ENCODE results near the gene RHEBL1. TPM values are rescaled to one million over a fixed set of nuclear protein-coding genes. Genes with fewer than 3 reads are reported as not detected.
A peak's percentile ranks its signal among the peaks of the same experiment; 100 is the strongest.

RHEBL1 gene
- total RNA-seq, 2 donors from 2014 or later, result not detected

GRCh38 chr12:49091056-49091835 lies 21.5 kb upstream of the RHEBL1 start:
- TF ChIP-seq POLR2A (IDR thresholded peaks at IDR 0.05), result no peak
- TF ChIP-seq CTCF (IDR thresholded peaks at IDR 0.05), result no peak
- Histone ChIP-seq H3K27me3 (peaks cover 6 to 60% of the 10 kb centered on the region in 2 donors), H3K36me3 (replicated peaks in 1 of 2; ENCODE audit: insufficient read depth in 1 of 2, low read depth in 2 of 2) (no peaks in the 10 kb centered on the region), H3K4me1 (peaks cover 57% of the 10 kb centered on the region), H3K9me3 (no peaks in the 10 kb centered on the region), H3K27ac (no peak overlapping the region), H3K4me3 (no peak overlapping the region)
- no peak for DNase-seq
- intact Hi-C loops (cut with DNase I), result no loop called here
- 16 to 23% methylated on average over 38 to 41 of the region's 41 CpGs for WGBS, 2 donors
- ATAC-seq, result no peak

GRCh38 chr12:49089821-49090773 lies 20.3 kb upstream of the RHEBL1 start:
- intact Hi-C loops (cut with DNase I), result loop anchor here (10.0 kb wide), 1 partner anchor 145 kb away; no protein-coding TSS in a partner anchor
- no peaks in the 10 kb centered on the region for H3K9me3 ChIP-seq
- no peak for TF ChIP-seq CTCF (IDR thresholded peaks at IDR 0.05)
- TF ChIP-seq POLR2A (IDR thresholded peaks at IDR 0.05), result no peak
- DNase-seq (peak; percentile 18 to 28 (median 24)), ATAC-seq (no peak)
- H3K27ac ChIP-seq, result no peak overlapping the region
- no peaks in the 10 kb centered on the region for H3K36me3 ChIP-seq (replicated peaks in 1 of 2; ENCODE audit: insufficient read depth in 1 of 2, low read depth in 2 of 2)
- H3K4me1 ChIP-seq, result peaks cover 57% of the 10 kb centered on the region
- no peak overlapping the region for H3K4me3 ChIP-seq
- peaks cover 6 to 60% of the 10 kb centered on the region in 2 donors for H3K27me3 ChIP-seq
- WGBS, 2 donors, result 2 to 18% methylated on average over 34 to 88 of the region's 88 CpGs

- Histone ChIP-seq H3K36me3 (replicated peaks in 1 of 2; ENCODE audit: insufficient read depth in 1 of 2, low read depth in 2 of 2) (no peaks in the 10 kb centered on the region), H3K27ac (no peak overlapping the region), H3K27me3 (peaks cover 6 to 52% of the 10 kb centered on the region in 2 donors), H3K9me3 (no peaks in the 10 kb centered on the region), H3K4me1 (peaks cover 49% of the 10 kb centered on the region), H3K4me3 (no peak overlapping the region)
- 34 to 63% methylated on average over 4 to 6 of the region's 6 CpGs for WGBS, 2 donors
- no peak for TF ChIP-seq POLR2A (IDR thresholded peaks at IDR 0.05)
- TF ChIP-seq CTCF (IDR thresholded peaks at IDR 0.05), result no peak
- intact Hi-C loops (cut with DNase I), result loop anchor here (10.0 kb wide), 1 partner anchor 146 kb away; no protein-coding TSS in a partner anchor
- no peak for ATAC-seq
- no peak for DNase-seq
These were observed 19.2 kb upstream of the RHEBL1 start for GRCh38 chr12:49088932-49089330.

DNA sequence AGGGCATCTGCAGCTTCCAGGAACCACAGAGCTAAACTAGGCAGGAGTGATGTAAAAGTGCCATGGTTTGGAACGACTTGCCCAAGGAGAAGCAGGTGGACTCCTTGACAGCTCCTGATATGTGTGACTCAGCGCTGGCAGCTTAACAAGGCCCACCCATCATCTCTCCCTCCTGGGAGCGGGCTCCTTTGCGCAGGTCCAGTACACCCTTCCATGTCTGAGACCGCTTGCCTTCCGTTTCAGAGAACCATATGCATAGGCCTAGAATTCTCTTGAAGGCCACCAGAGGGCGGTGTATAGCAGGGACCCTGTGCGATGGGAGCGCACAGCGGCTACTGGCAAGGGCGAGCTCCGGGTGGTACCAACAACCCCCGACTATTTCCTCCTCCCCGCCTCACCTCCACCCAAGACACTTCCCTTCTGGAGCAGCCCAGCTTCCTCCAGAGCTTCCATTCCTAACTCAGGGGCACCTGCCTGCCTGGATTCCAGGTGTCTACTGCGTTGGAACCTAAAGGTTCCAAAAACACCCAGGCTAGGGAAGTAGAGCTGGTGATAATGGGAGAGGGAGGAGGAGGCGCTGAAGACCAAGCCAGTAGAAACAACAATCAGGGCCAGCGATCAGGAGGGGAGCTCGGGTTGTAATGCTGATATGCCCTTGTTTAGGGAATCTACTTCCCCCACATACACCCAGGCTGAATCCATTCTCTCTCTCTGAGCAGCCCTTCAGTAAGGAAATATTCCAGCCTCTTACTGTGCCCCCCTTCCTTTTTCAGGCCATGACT lies 18.6 kb upstream of the RHEBL1 start:
- no peak overlapping the region for H3K27ac ChIP-seq
- no peaks in the 10 kb centered on the region for H3K36me3 ChIP-seq (replicated peaks in 1 of 2; ENCODE audit: insufficient read depth in 1 of 2, low read depth in 2 of 2)
- intact Hi-C loops (cut with DNase I), result loop anchor here (10.0 kb wide), 1 partner anchor 146 kb away; no protein-coding TSS in a partner anchor
- H3K27me3 ChIP-seq, result peaks cover 6 to 46% of the 10 kb centered on the region in 2 donors
- WGBS, 2 donors, result 0 to 1% methylated on average over 7 to 17 of the region's 18 CpGs
- H3K4me3 ChIP-seq, result no peak overlapping the region
- ATAC-seq, result peak; percentile 94
- peaks cover 46% of the 10 kb centered on the region for H3K4me1 ChIP-seq
- DNase-seq, result peak; percentile 71 to 90 (median 86)
- H3K9me3 ChIP-seq, result no peaks in the 10 kb centered on the region
- TF ChIP-seq CTCF (IDR thresholded peaks at IDR 0.05), result peak; percentile 78 to 86 (median 83)
- TF ChIP-seq POLR2A (IDR thresholded peaks at IDR 0.05), result no peak

Measured in body of pancreas (tissue), 4 donors.